Neural cell (in vitro differentiated cells): ENCODE data around the gene CDH4. TPM values are rescaled to one million over a fixed set of nuclear protein-coding genes. Genes with fewer than 3 reads are reported as not detected.

ENCODE experiments used
- H2AFZ ChIP-seq: fragments of 200-600, 300-800 bp; sonication (generic), shearing (Covaris generic); 2 replicates; pipeline ENCODE4 v1.6.0; 2014; ENCODE audit warnings: low read depth, mild to moderate bottlenecking, antibody characterized with exemption, low read length, moderate library complexity
- H3F3A ChIP-seq: fragments of 200-600 bp; shearing (Covaris generic); 2 replicates; pipeline ENCODE4 v1.6.1; 2016; ENCODE audit warnings: mild to moderate bottlenecking, moderate library complexity, mixed read lengths, antibody characterized with exemption, low read length; ENCODE audit not compliant: insufficient read depth, poor library complexity, severe bottlenecking
- H3K27ac ChIP-seq: fragments of 200-600, 300-800 bp; sonication (generic), shearing (Covaris generic); 2 replicates; pipeline ENCODE4 v1.5.1; 2014; ENCODE audit warnings: mild to moderate bottlenecking, low read length, moderate library complexity
- H3K27me3 ChIP-seq: fragments of 300-800, 200-600 bp; sonication (generic), shearing (Covaris generic); 2 replicates; pipeline ENCODE4 v1.6.0; 2014; ENCODE audit warnings: mild to moderate bottlenecking, low read depth, low read length, moderate library complexity; ENCODE audit not compliant: insufficient read depth
- H3K36me3 ChIP-seq: fragments of 300-800, 200-600 bp; sonication (generic), shearing (Covaris generic); 2 replicates; pipeline ENCODE4 v1.5.1; 2014; ENCODE audit warnings: mild to moderate bottlenecking, antibody characterized with exemption, low read length, moderate library complexity; ENCODE audit not compliant: insufficient read depth
- H3K4me2 ChIP-seq: fragments of 300-800, 200-600 bp; sonication (generic), shearing (Covaris generic); 2 replicates; pipeline ENCODE4 v1.6.0; 2014; ENCODE audit warnings: mild to moderate bottlenecking, low read length
- H3K4me3 ChIP-seq: fragments of 300-800, 200-600 bp; sonication (generic), shearing (Covaris generic); 2 replicates; pipeline ENCODE4 v1.5.1; 2014; ENCODE audit warnings: mild to moderate bottlenecking, low read length, moderate library complexity
- H3K79me2 ChIP-seq: fragments of 200-600 bp; shearing (Covaris generic); replicated peaks from 2 replicates; pipeline ENCODE4 v1.6.0; 2014; ENCODE audit warnings: mild to moderate bottlenecking, low read length, moderate library complexity; ENCODE audit not compliant: insufficient read depth
- H3K9ac ChIP-seq: fragments of 300-800, 200-600 bp; sonication (generic), shearing (Covaris generic); 2 replicates; pipeline ENCODE4 v1.6.1; 2016; ENCODE audit warnings: mild to moderate bottlenecking, low read length, mixed read lengths
- H3K9me2 ChIP-seq: fragments of 200-600 bp; shearing (Covaris generic); 2 replicates; pipeline ENCODE4 v1.6.1; 2016; ENCODE audit warnings: mild to moderate bottlenecking, low read length, mixed read lengths; ENCODE audit not compliant: insufficient read depth
- H3K9me3 ChIP-seq: fragments of 200-600, 300-800 bp; sonication (generic), shearing (Covaris generic); 2 replicates; pipeline ENCODE4 v1.6.1; 2016; ENCODE audit warnings: mild to moderate bottlenecking, mixed run types, low read length, moderate library complexity, mixed read lengths
- H4K20me1 ChIP-seq: fragments of 200-600 bp; shearing (Covaris generic); 2 replicates; pipeline ENCODE4 v1.6.1; 2016; ENCODE audit warnings: mild to moderate bottlenecking, mixed run types; ENCODE audit not compliant: insufficient read depth
- CTCF ChIP-seq: fragments of 450-650 bp; IDR thresholded peaks from 2 replicates; pipeline ENCODE4 v1.5.1; 2014; ENCODE audit warnings: antibody characterized with exemption, mild to moderate bottlenecking, moderate library complexity; ENCODE audit not compliant: poor library complexity, severe bottlenecking
- EP300 ChIP-seq: fragments of 450-650 bp; conservative IDR thresholded peaks from 2 replicates; pipeline ENCODE4 v1.6.1; 2014; ENCODE audit warnings: antibody characterized with exemption, mild to moderate bottlenecking, moderate library complexity; ENCODE audit not compliant: poor library complexity, severe bottlenecking
- EZH2 ChIP-seq: fragments of 200-600, 300-800 bp; shearing (Covaris generic), sonication (generic); IDR thresholded peaks from 2 replicates; pipeline ENCODE4 v1.6.1; 2014; ENCODE audit warnings: antibody characterized with exemption, low read length, borderline replicate concordance, mild to moderate bottlenecking; ENCODE audit not compliant: insufficient read depth, poor library complexity, severe bottlenecking
- MXI1 ChIP-seq: fragments of 450-650 bp; conservative IDR thresholded peaks from 2 replicates; pipeline ENCODE4 v1.6.1; 2014; ENCODE audit warnings: antibody characterized with exemption, mild to moderate bottlenecking; ENCODE audit not compliant: poor library complexity, severe bottlenecking
- POLR2AphosphoS5 ChIP-seq: IDR thresholded peaks from 2 replicates; pipeline ENCODE4 v1.6.1; 2012
- RAD21 ChIP-seq: fragments of 450-650 bp; conservative IDR thresholded peaks from 2 replicates; pipeline ENCODE4 v1.6.1; 2014; ENCODE audit warnings: antibody characterized with exemption, mild to moderate bottlenecking, moderate library complexity
- REST ChIP-seq: IDR thresholded peaks from 2 replicates; pipeline ENCODE4 v1.6.1; 2012; ENCODE audit warnings: borderline replicate concordance
- SMC3 ChIP-seq: fragments of 450-650 bp; conservative IDR thresholded peaks from 2 replicates; pipeline ENCODE4 v1.6.1; 2014; ENCODE audit warnings: antibody characterized with exemption, mild to moderate bottlenecking, moderate library complexity; ENCODE audit not compliant: poor library complexity
- TAF1 ChIP-seq: IDR thresholded peaks from 2 replicates; pipeline ENCODE4 v1.6.1; 2012; ENCODE audit warnings: low read depth
- polyA plus RNA-seq: library from polyadenylated mRNA; depleted of rRNA; stranded (reverse); fragments of >200 nt; gene quantifications from 2 replicates; pipeline ENCODE4 v1.2.3, GENCODE V29; 2014

Gene CDH4
- polyA plus RNA-seq, 1 donor from 2014 or later, result 24.6 TPM

GRCh38 chr20:61881416-61881815 is 629.4 kb downstream of the CDH4 start:
- Histone ChIP-seq H3K79me2 (no peaks in the 10 kb centered on the region), H3K9ac (no peak overlapping the region), H3F3A (no peaks in the 10 kb centered on the region), H3K36me3 (no peaks in the 10 kb centered on the region), H4K20me1 (no peaks in the 10 kb centered on the region), H3K4me3 (no peak overlapping the region), H3K27ac (no peak overlapping the region), H3K9me3 (no peaks in the 10 kb centered on the region), H3K4me2 (no peak overlapping the region), H3K9me2 (no peaks in the 10 kb centered on the region), H3K27me3 (no peaks in the 10 kb centered on the region), H2AFZ (no peak overlapping the region)
- TF ChIP-seq POLR2AphosphoS5, result no peak
- no peak for TF ChIP-seq EP300
- no peak for TF ChIP-seq RAD21
- no peak for TF ChIP-seq EZH2
- TF ChIP-seq MXI1, result no peak
- no peak for TF ChIP-seq SMC3
- no peak for TF ChIP-seq CTCF
- TF ChIP-seq REST, result no peak
- TF ChIP-seq TAF1, result no peak

GRCh38 chr20:61881861-61882260 is 629.8 kb downstream of the CDH4 start:
- Histone ChIP-seq H4K20me1 (no peaks in the 10 kb centered on the region), H3K9ac (no peak overlapping the region), H3K79me2 (no peaks in the 10 kb centered on the region), H3K4me3 (no peak overlapping the region), H3K27ac (no peak overlapping the region), H3K27me3 (no peaks in the 10 kb centered on the region), H3K9me3 (no peaks in the 10 kb centered on the region), H3K36me3 (no peaks in the 10 kb centered on the region), H2AFZ (no peak overlapping the region), H3F3A (no peaks in the 10 kb centered on the region), H3K4me2 (no peak overlapping the region), H3K9me2 (no peaks in the 10 kb centered on the region)
- TF ChIP-seq EP300 (no peak), REST (no peak)
